PC-3 (cell line): ENCODE data around the gene S1PR1. TPM values are rescaled to one million over a fixed set of nuclear protein-coding genes. Genes with fewer than 3 reads are reported as not detected.

ENCODE experiments used
- ATAC-seq: fragments of 200-7000 bp; cut with Tn5 transposase; 2 replicates; pipeline ENCODE4 v1.9.1; 2020; ENCODE audit warnings: mild to moderate bottlenecking, moderate library complexity
- BruUV-seq: library from RNA; stranded (reverse); fragments of 400-500 nt; replicated peaks from 2 replicates; lab custom pipeline; 2021; lab: Mats Ljungman, UMichigan
- CTCF ChIA-PET: fragments of 300-600 bp; sonication (Branson Sonifier 250); formaldehyde crosslinking; loops from one replicate; lab custom pipeline; 2022; ENCODE audit warnings: antibody characterized with exemption; lab: Charles Lee
- POLR2A ChIA-PET: fragments of 300-600 bp; sonication (Branson Sonifier 250); formaldehyde crosslinking; loops from one replicate; lab custom pipeline; 2022; ENCODE audit warnings: antibody characterized with exemption; ENCODE audit not compliant: unreplicated experiment; lab: Charles Lee
- DNase-seq: peaks from one replicate; pipeline ENCODE4 v3.0.0-alpha.2; 2015
- H2AFZ ChIP-seq: fragments of 300-600 bp; sonication (generic); 2 replicates; pipeline ENCODE4 v1.6.0; 2016; ENCODE audit warnings: antibody characterized with exemption, low read length
- H3F3A ChIP-seq: fragments of 300-600 bp; sonication (generic); one replicate; pipeline ENCODE4 v1.6.0; 2017; ENCODE audit warnings: antibody characterized with exemption, low read length, control low read depth, mild to moderate bottlenecking; ENCODE audit not compliant: unreplicated experiment
- H3K27ac ChIP-seq: fragments of 300-600 bp; sonication (generic); 2 replicates; pipeline ENCODE4 v1.5.1; 2016; ENCODE audit warnings: mild to moderate bottlenecking, low read length
- H3K27me3 ChIP-seq: fragments of 300-600 bp; sonication (generic); 2 replicates; pipeline ENCODE4 v1.6.1; 2016; ENCODE audit warnings: low read length, mixed read lengths
- H3K36me3 ChIP-seq: fragments of 300-600 bp; sonication (generic); 2 replicates; pipeline ENCODE4 v1.6.1; 2016; ENCODE audit warnings: low read depth, mixed run types, low read length, mixed read lengths
- H3K4me1 ChIP-seq: fragments of 300-600 bp; sonication (generic); 2 replicates; pipeline ENCODE4 v1.5.1; 2016; ENCODE audit warnings: low read length; ENCODE audit not compliant: insufficient read depth
- H3K4me2 ChIP-seq: fragments of 300-600 bp; sonication (generic); 2 replicates; pipeline ENCODE4 v1.6.0; 2016; ENCODE audit warnings: low read length
- H3K4me3 ChIP-seq: fragments of 300-600 bp; sonication (generic); 2 replicates; pipeline ENCODE4 v1.5.1; 2016; ENCODE audit warnings: mild to moderate bottlenecking, low read length, mixed read lengths
- H3K79me2 ChIP-seq: fragments of 300-600 bp; sonication (generic); 2 replicates; pipeline ENCODE4 v1.6.1; 2017; ENCODE audit warnings: low read length, mixed read lengths
- H3K9ac ChIP-seq: fragments of 300-600 bp; sonication (generic); 2 replicates; pipeline ENCODE4 v1.6.0; 2016; ENCODE audit warnings: mild to moderate bottlenecking, low read length
- H3K9me2 ChIP-seq: fragments of 300-600 bp; sonication (generic); replicated peaks from 2 replicates; pipeline ENCODE4 v1.6.1; 2016; ENCODE audit warnings: mixed run types, low read length, mixed read lengths
- H3K9me3 ChIP-seq: fragments of 300-600 bp; sonication (generic); 2 replicates; pipeline ENCODE4 v1.6.1; 2016; ENCODE audit warnings: low read length, mixed read lengths
- H4K20me1 ChIP-seq: fragments of 300-600 bp; sonication (generic); 2 replicates; pipeline ENCODE4 v1.6.1; 2016; ENCODE audit warnings: low read length, mixed read lengths
- EZH2 ChIP-seq: fragments of 300-600 bp; sonication (generic); IDR thresholded peaks from one replicate; pipeline ENCODE4 v1.6.1; 2017; ENCODE audit warnings: antibody characterized with exemption, mild to moderate bottlenecking, low read length; ENCODE audit not compliant: unreplicated experiment
- EZH2phosphoT487 ChIP-seq: fragments of 300-600 bp; sonication (generic); IDR thresholded peaks from 2 replicates; pipeline ENCODE4 v1.6.1; 2018; ENCODE audit warnings: mild to moderate bottlenecking, antibody characterized with exemption, low read length, borderline replicate concordance
- intact Hi-C: fragments of 100-400 bp; cut with micrococcal nuclease; formaldehyde crosslinking; loops from 2 replicates; pipeline ENCODE4 v1.9.0; 2023
- total RNA-seq: library from RNA; depleted of rRNA; stranded (reverse); fragments of >200 nt; gene quantifications from 2 replicates; pipeline ENCODE4 v1.2.3, GENCODE V29; 2014
- TF ChIP-seq, protein P1 (sequence below): fragments of 300-600 bp; sonication (generic); conservative IDR thresholded peaks from 2 replicates; pipeline ENCODE4 v1.5.1; 2017; ENCODE audit warnings: antibody characterized with exemption, low read depth, mild to moderate bottlenecking, low read length

Gene S1PR1
- total RNA-seq, 1 experiment from 2014 or later, result 2.1 TPM

DNA sequence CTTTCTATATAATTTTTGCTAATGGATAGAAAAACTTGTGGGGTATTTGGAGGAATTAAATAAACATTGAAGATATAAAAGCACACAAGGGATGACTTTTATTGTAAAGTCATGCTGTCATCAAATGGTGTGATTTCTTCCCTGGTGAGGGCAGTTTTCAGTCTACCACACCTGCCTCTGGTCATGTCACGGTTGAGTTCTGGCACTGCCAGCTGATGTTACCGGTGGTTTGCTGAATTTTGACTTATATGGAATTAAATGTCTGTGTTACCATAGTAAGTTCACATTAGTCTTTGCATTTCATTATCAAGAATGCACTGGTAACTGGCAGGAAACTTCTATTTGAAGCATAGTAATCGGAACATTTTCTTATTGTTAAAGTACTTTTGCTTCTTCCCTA is 13.4 kb downstream of the S1PR1 start:
- H2AFZ ChIP-seq, result no peak overlapping the region
- H3K4me1 ChIP-seq, result peaks cover 8% of the 10 kb centered on the region; the same call in 1 of the 2 replicates
- no peak overlapping the region for H3K27ac ChIP-seq
- H3K9me3 ChIP-seq, result no peaks in the 10 kb centered on the region
- ATAC-seq (no peak), DNase-seq (no peak)
- H3K36me3 ChIP-seq, result no peaks in the 10 kb centered on the region
- H3K4me2 ChIP-seq, result no peak overlapping the region
- H3K79me2 ChIP-seq, result no peaks in the 10 kb centered on the region
- ChIA-PET CTCF (no interaction called here), POLR2A (no interaction called here)
- no peaks in the 10 kb centered on the region for H3F3A ChIP-seq
- no peaks in the 10 kb centered on the region for H3K9me2 ChIP-seq
- H3K4me3 ChIP-seq, result no peak overlapping the region
- TF ChIP-seq EZH2 (no peak), EZH2phosphoT487 (no peak)
- TF ChIP-seq, protein P1, sequence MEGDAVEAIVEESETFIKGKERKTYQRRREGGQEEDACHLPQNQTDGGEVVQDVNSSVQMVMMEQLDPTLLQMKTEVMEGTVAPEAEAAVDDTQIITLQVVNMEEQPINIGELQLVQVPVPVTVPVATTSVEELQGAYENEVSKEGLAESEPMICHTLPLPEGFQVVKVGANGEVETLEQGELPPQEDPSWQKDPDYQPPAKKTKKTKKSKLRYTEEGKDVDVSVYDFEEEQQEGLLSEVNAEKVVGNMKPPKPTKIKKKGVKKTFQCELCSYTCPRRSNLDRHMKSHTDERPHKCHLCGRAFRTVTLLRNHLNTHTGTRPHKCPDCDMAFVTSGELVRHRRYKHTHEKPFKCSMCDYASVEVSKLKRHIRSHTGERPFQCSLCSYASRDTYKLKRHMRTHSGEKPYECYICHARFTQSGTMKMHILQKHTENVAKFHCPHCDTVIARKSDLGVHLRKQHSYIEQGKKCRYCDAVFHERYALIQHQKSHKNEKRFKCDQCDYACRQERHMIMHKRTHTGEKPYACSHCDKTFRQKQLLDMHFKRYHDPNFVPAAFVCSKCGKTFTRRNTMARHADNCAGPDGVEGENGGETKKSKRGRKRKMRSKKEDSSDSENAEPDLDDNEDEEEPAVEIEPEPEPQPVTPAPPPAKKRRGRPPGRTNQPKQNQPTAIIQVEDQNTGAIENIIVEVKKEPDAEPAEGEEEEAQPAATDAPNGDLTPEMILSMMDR, result no peak
- H3K27me3 ChIP-seq, result no peaks in the 10 kb centered on the region
- H3K9ac ChIP-seq, result no peak overlapping the region
- intact Hi-C loops, result no loop called here
- no TSS peak for BruUV-seq
- no peaks in the 10 kb centered on the region for H4K20me1 ChIP-seq

DNA sequence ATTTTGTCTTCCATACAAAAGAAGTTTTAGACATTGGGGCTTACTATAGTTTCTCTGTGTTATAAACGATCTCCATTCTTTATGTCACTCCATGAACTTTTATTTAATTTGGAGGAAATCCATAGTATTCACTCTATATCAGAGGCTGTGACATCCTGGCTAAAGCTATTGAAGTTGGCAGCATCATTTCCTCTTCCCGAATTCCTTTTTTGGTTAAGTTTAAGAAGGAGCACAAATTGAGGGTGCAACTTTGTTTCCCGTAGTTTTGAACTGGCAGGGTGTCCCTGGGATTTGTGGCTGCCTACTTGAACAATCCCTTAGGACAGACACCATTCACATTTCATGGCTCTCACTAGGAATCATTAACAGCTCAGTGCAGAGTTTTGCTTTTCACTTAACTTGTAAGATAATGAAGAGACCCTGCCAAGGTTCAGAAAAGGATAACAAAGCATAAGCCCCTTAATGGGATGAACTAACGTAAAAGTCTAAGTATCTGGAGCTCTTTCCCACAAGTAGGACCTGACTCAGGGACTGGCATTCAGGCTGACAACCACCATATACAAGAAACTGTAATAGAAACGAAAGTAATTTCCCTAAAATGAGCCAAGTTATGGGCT is 13.9 kb downstream of the S1PR1 start:
- H3K4me1 ChIP-seq, result peaks cover 8% of the 10 kb centered on the region; the same call in 1 of the 2 replicates
- no peaks in the 10 kb centered on the region for H3K79me2 ChIP-seq
- BruUV-seq, result no TSS peak
- no peaks in the 10 kb centered on the region for H3K27me3 ChIP-seq
- no peak overlapping the region for H3K4me3 ChIP-seq
- H4K20me1 ChIP-seq, result no peaks in the 10 kb centered on the region
- H3K27ac ChIP-seq, result no peak overlapping the region
- ChIA-PET POLR2A (no interaction called here), CTCF (no interaction called here)
- H2AFZ ChIP-seq, result no peak overlapping the region
- intact Hi-C loops, result no loop called here
- H3K4me2 ChIP-seq, result no peak overlapping the region
- H3F3A ChIP-seq, result no peaks in the 10 kb centered on the region
- TF ChIP-seq, protein P1, result no peak
- no peak for TF ChIP-seq EZH2
- no peak for TF ChIP-seq EZH2phosphoT487
- no peak overlapping the region for H3K9ac ChIP-seq
- ATAC-seq (no peak), DNase-seq (no peak)
- no peaks in the 10 kb centered on the region for H3K36me3 ChIP-seq
- H3K9me2 ChIP-seq, result no peaks in the 10 kb centered on the region
- no peaks in the 10 kb centered on the region for H3K9me3 ChIP-seq

DNA sequence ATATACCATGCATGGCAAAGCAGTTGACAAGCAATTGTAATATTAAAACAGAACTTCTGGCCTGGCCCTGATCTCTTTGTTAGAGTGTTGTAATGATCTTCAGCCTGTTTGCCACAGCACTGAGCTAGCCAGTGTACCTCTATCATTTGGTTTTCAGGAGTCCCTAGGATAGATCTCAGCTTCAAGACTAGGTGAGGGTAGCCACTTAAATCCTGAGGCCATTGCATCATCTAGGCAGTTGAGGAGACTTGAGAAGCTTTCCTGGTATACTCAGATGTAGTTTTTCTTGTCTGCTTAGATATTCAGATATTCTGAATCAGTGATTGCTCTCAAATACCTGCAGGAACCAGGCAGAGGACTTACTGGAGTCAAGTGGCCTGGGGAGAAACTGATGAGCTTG is 14.7 kb downstream of the S1PR1 start:
- intact Hi-C loops, result no loop called here
- TF ChIP-seq, protein P1, result no peak
- TF ChIP-seq EZH2, result no peak
- TF ChIP-seq EZH2phosphoT487, result no peak

More for the DNA sequence above, 14.7 kb downstream of the S1PR1 start:
- no peak for DNase-seq
- H3F3A ChIP-seq, result no peaks in the 10 kb centered on the region
- H3K4me2 ChIP-seq, result no peak overlapping the region
- no peaks in the 10 kb centered on the region for H3K9me3 ChIP-seq
- H3K4me1 ChIP-seq, result peaks cover 8% of the 10 kb centered on the region; the same call in 1 of the 2 replicates
- H3K9me2 ChIP-seq, result no peaks in the 10 kb centered on the region
- POLR2A ChIA-PET, result no interaction called here
- no TSS peak for BruUV-seq
- H2AFZ ChIP-seq, result no peak overlapping the region
- H3K27ac ChIP-seq, result no peak overlapping the region
- H3K36me3 ChIP-seq, result no peaks in the 10 kb centered on the region
- no peaks in the 10 kb centered on the region for H3K79me2 ChIP-seq
- CTCF ChIA-PET, result no interaction called here
- no peak for ATAC-seq
- no peak overlapping the region for H3K4me3 ChIP-seq
- H4K20me1 ChIP-seq, result no peaks in the 10 kb centered on the region
- no peaks in the 10 kb centered on the region for H3K27me3 ChIP-seq
- no peak overlapping the region for H3K9ac ChIP-seq
